Esophagus muscularis mucosa (tissue), 4 donors: ENCODE data around the gene CD38. TPM values are rescaled to one million over a fixed set of nuclear protein-coding genes. Genes with fewer than 3 reads are reported as not detected.

ENCODE experiments used
- DNase-seq: peaks from one replicate; pipeline ENCODE4 v3.0.0-alpha.2; 2017; ENCODE audit errors: extremely low spot score
- H3K27ac ChIP-seq, 4 donors: fragments of 200-600 bp; sonication (generic); replicated peaks in 1 of 4; 1 replicate in 3 of 4; 2 replicates in 1 of 4; pipeline ENCODE4 v1.5.1; 2016 to 2019; ENCODE audit warnings: mild to moderate bottlenecking in 1 of 4
- H3K27me3 ChIP-seq, 4 donors: fragments of 200-600 bp; sonication (generic); one replicate each; pipeline versions ENCODE4 v1.5.1 to v1.6.0; 2016 to 2019
- H3K36me3 ChIP-seq, 4 donors: fragments of 200-600 bp; sonication (generic); one replicate each; pipeline ENCODE4 v1.5.1; 2016 to 2019
- H3K4me1 ChIP-seq, 4 donors: fragments of 200-600 bp; sonication (generic); one replicate each; pipeline ENCODE4 v1.5.1; 2016 to 2019
- H3K4me3 ChIP-seq, 4 donors: fragments of 200-600 bp; sonication (generic); 1 replicate in 2 of 4; 2 replicates in 2 of 4; pipeline ENCODE4 v1.5.1; 2016 to 2019; ENCODE audit warnings: mild to moderate bottlenecking in 4 of 4, moderate library complexity in 1 of 4
- H3K9me3 ChIP-seq, 4 donors: fragments of 200-600 bp; sonication (generic); 1 replicate in 3 of 4; 2 replicates in 1 of 4; pipeline ENCODE4 v1.5.1; 2016 to 2019
- CTCF ChIP-seq, 3 experiments: fragments of 200-600 bp in 2 of 3; fragments of 450-650 bp in 1 of 3; sonication (generic) in 2 of 3; IDR thresholded peaks; one replicate each; pipeline ENCODE4 v1.5.1; 2017 to 2019; ENCODE audit warnings: antibody characterized with exemption in 3 of 3, mild to moderate bottlenecking in 2 of 3, moderate library complexity in 1 of 3
- EP300 ChIP-seq: sonication (generic); formaldehyde crosslinking; IDR thresholded peaks from one replicate; pipeline ENCODE4 v1.6.1; 2017; ENCODE audit warnings: antibody characterized with exemption
- POLR2A ChIP-seq: fragments of 450-650 bp; IDR thresholded peaks from one replicate; pipeline ENCODE4 v1.6.1; 2017; ENCODE audit warnings: antibody characterized with exemption, moderate library complexity, mild to moderate bottlenecking, low read depth
- POLR2AphosphoS5 ChIP-seq, 2 donors: sonication (generic); formaldehyde crosslinking; IDR thresholded peaks; one replicate each; pipeline ENCODE4 v1.6.1; 2017; ENCODE audit warnings: antibody characterized with exemption in 2 of 2
- WGBS: methylation state at CpG from one replicate; pipeline ENCODE4 v1.1.5; 2018; 5-methylcytosine and 5-hydroxymethylcytosine counted together
- intact Hi-C: fragments of 100-400 bp; cut with DNase I; formaldehyde crosslinking; loops from one replicate; pipeline ENCODE4 v1.15.1; 2023
- total RNA-seq, 4 donors: library from RNA; depleted of rRNA; stranded (reverse); fragments of >200 nt; gene quantifications; one replicate each; pipeline versions ENCODE4 v1.1.0 to v1.2.1, GENCODE V29; 2016

CD38 gene
- total RNA-seq, 4 donors from 2014 or later = 1.4 to 5.8 (median 2.6) TPM

GRCh38 chr4:15783676-15784075 is 5.5 kb downstream of the CD38 start:
- no peak overlapping the region for H3K4me3 ChIP-seq
- peaks cover 0 to 8% (median 0%) of the 10 kb centered on the region in 4 donors for H3K27me3 ChIP-seq
- intact Hi-C loops = no loop called here
- no peak overlapping the region for H3K27ac ChIP-seq
- DNase-seq = no peak
- 90% methylated on average over 4 of the region's 4 CpGs for WGBS
- H3K9me3 ChIP-seq = no peaks in the 10 kb centered on the region
- H3K36me3 ChIP-seq = no peaks in the 10 kb centered on the region
- H3K4me1 ChIP-seq = peaks cover 4 to 16% (median 14%) of the 10 kb centered on the region in 4 donors
- no peak for TF ChIP-seq POLR2A
- no peak for TF ChIP-seq CTCF (IDR thresholded peaks at IDR 0.05)
- no peak for TF ChIP-seq EP300
- no peak for TF ChIP-seq POLR2AphosphoS5 (IDR thresholded peaks at IDR 0.05)

- Histone ChIP-seq H3K27ac (no peak overlapping the region), H3K9me3 (no peaks in the 10 kb centered on the region), H3K27me3 (peaks cover 0 to 4% (median 0%) of the 10 kb centered on the region in 4 donors), H3K36me3 (no peaks in the 10 kb centered on the region), H3K4me3 (no peak overlapping the region), H3K4me1 (peaks cover 0 to 1% (median under 1%) of the 10 kb centered on the region in 4 donors)
- TF ChIP-seq POLR2A = no peak
- no peak for TF ChIP-seq POLR2AphosphoS5 (IDR thresholded peaks at IDR 0.05)
- TF ChIP-seq CTCF (IDR thresholded peaks at IDR 0.05) = no peak
- intact Hi-C loops = no loop called here
- 81% methylated on average over 5 of the region's 5 CpGs for WGBS
- DNase-seq = no peak
Measured at GRCh38 chr4:15784959-15785634, 7.0 kb downstream of the CD38 start.

GRCh38 chr4:15786743-15787142 is 8.6 kb downstream of the CD38 start:
- intact Hi-C loops = no loop called here
- TF ChIP-seq CTCF (IDR thresholded peaks at IDR 0.05) (no peak), EP300 (no peak), POLR2A (no peak), POLR2AphosphoS5 (IDR thresholded peaks at IDR 0.05) (no peak)
- H3K27ac ChIP-seq = no peak overlapping the region
- no peaks in the 10 kb centered on the region for H3K36me3 ChIP-seq
- H3K27me3 ChIP-seq = peaks cover 0 to 4% (median 0%) of the 10 kb centered on the region in 4 donors
- no peaks in the 10 kb centered on the region for H3K4me1 ChIP-seq
- peak; percentile 37 for DNase-seq
- H3K4me3 ChIP-seq = no peak overlapping the region
- no peaks in the 10 kb centered on the region for H3K9me3 ChIP-seq
- 95% methylated on average over 16 of the region's 26 CpGs for WGBS

GRCh38 chr4:15792974-15793373 is 14.8 kb downstream of the CD38 start:
- Histone ChIP-seq H3K36me3 (no peaks in the 10 kb centered on the region), H3K27ac (no peak overlapping the region), H3K4me3 (no peak overlapping the region), H3K27me3 (no peaks in the 10 kb centered on the region), H3K9me3 (no peaks in the 10 kb centered on the region), H3K4me1 (no peaks in the 10 kb centered on the region)
- 62% methylated on average over 2 of the region's 2 CpGs for WGBS
- no peak for DNase-seq
- intact Hi-C loops = no loop called here
- TF ChIP-seq POLR2AphosphoS5 (IDR thresholded peaks at IDR 0.05) (no peak), POLR2A (no peak), EP300 (no peak), CTCF (IDR thresholded peaks at IDR 0.05) (no peak)
